Upper lobe of left lung (tissue), 6 donors: ENCODE data around the gene KLF7. TPM values are rescaled to one million over a fixed set of nuclear protein-coding genes. Genes with fewer than 3 reads are reported as not detected.
A peak's percentile ranks its signal among the peaks of the same experiment; 100 is the strongest.

Experiments
- ATAC-seq, 2 donors: fragments of 200-7000 bp; cut with Tn5 transposase; one replicate each; pipeline ENCODE4 v1.9.1; 2022; ENCODE audit warnings: mild to moderate bottlenecking in 2 of 2, moderate library complexity in 2 of 2; ENCODE audit not compliant: low FRiP score in 2 of 2
- DNase-seq, 2 donors: peaks; one replicate each; pipeline ENCODE4 v3.0.0-alpha.2; 2019 to 2020
- H3K27ac ChIP-seq, 4 donors: fragments of 200-600 bp; sonication (generic); one replicate each; pipeline ENCODE4 v1.5.1; 2016 to 2019
- H3K27me3 ChIP-seq, 4 donors: fragments of 200-600 bp; sonication (generic); one replicate each; pipeline ENCODE4 v1.5.1; 2017 to 2019
- H3K36me3 ChIP-seq, 4 donors: fragments of 200-600 bp; sonication (generic); one replicate each; pipeline ENCODE4 v1.5.1; 2016 to 2019
- H3K4me1 ChIP-seq, 4 donors: fragments of 200-600 bp; sonication (generic); one replicate each; pipeline ENCODE4 v1.5.1; 2018 to 2019
- H3K4me3 ChIP-seq, 4 donors: fragments of 200-600 bp; sonication (generic); one replicate each; pipeline ENCODE4 v1.5.1; 2017 to 2019; ENCODE audit warnings: mild to moderate bottlenecking in 2 of 4, moderate library complexity in 1 of 4
- H3K9me3 ChIP-seq, 4 donors: fragments of 200-600 bp; sonication (generic); one replicate each; pipeline ENCODE4 v1.5.1; 2018 to 2019
- CTCF ChIP-seq, 6 experiments: fragments of 450-650 bp in 4 of 6; fragments of 200-600 bp in 2 of 6; sonication (generic) in 2 of 6; IDR thresholded peaks; one replicate each; pipeline ENCODE4 v1.5.1; 2016 to 2019; ENCODE audit warnings: antibody characterized with exemption in 6 of 6
- EP300 ChIP-seq, 4 donors: sonication (generic); formaldehyde crosslinking; IDR thresholded peaks; one replicate each; pipeline ENCODE4 v1.5.1; 2017; ENCODE audit warnings: antibody characterized with exemption in 4 of 4, control low read depth in 2 of 4
- POLR2A ChIP-seq, 4 donors: fragments of 450-650 bp; IDR thresholded peaks; one replicate each; pipeline ENCODE4 v1.5.1; 2016 to 2017; ENCODE audit warnings: antibody characterized with exemption in 4 of 4, mild to moderate bottlenecking in 2 of 4
- POLR2AphosphoS5 ChIP-seq, 2 donors: sonication (generic); formaldehyde crosslinking; IDR thresholded peaks; one replicate each; pipeline ENCODE4 v1.5.1; 2017; ENCODE audit warnings: antibody characterized with exemption in 2 of 2
- WGBS, 2 donors: methylation state at CpG; one replicate each; pipeline ENCODE4 v1.1.5; 2017 to 2018; 5-methylcytosine and 5-hydroxymethylcytosine counted together
- total RNA-seq, 6 donors: library from RNA; depleted of rRNA in 4 of 6; stranded (reverse); fragments of >200 nt in 4 of 6; gene quantifications; one replicate each; pipeline versions ENCODE4 v1.1.0 to v1.2.1, GENCODE V29; 2016 to 2021
- donor health status: DM: no; HTN: no; CAD: no; lungs with moderate emphysema.
- donor health status: DM: no; HTN: yes; CAD: no; lungs with severe emphysema.

Gene KLF7
- total RNA-seq, 6 donors from 2014 or later: 15.4 to 50.5 (median 22.4) TPM

- DNase-seq (peak in 1 of 2 donors; percentile 54), ATAC-seq (peak in 1 of 2 donors; percentile 38)
- Histone ChIP-seq H3K4me3 (no peak overlapping the region), H3K27ac (peak overlapping the region in 3 of 4 donors; percentile 28 to 57 (median 48)), H3K4me1 (peaks cover 34 to 52% (median 48%) of the 10 kb centered on the region in 4 donors), H3K27me3 (no peaks in the 10 kb centered on the region), H3K36me3 (peaks cover 0 to 20% (median 6%) of the 10 kb centered on the region in 4 donors), H3K9me3 (no peaks in the 10 kb centered on the region)
- TF ChIP-seq POLR2A (IDR thresholded peaks at IDR 0.05) (no peak), CTCF (IDR thresholded peaks at IDR 0.05) (no peak), EP300 (IDR thresholded peaks at IDR 0.05) (no peak), POLR2AphosphoS5 (IDR thresholded peaks at IDR 0.05) (no peak)
- WGBS, 2 donors: 20 to 23% methylated on average over 2 of the region's 2 CpGs
Observed at GRCh38 chr2:207091176-207091575, 74.6 kb downstream of the KLF7 start.

- H3K4me3 ChIP-seq: no peak overlapping the region
- H3K36me3 ChIP-seq: peaks cover 0 to 27% (median 7%) of the 10 kb centered on the region in 4 donors
- DNase-seq: no peak
- TF ChIP-seq POLR2AphosphoS5 (IDR thresholded peaks at IDR 0.05) (no peak), EP300 (IDR thresholded peaks at IDR 0.05) (no peak), CTCF (IDR thresholded peaks at IDR 0.05) (no peak), POLR2A (IDR thresholded peaks at IDR 0.05) (no peak)
- WGBS, 2 donors: 58 to 71% methylated on average over 5 of the region's 5 CpGs
- H3K27ac ChIP-seq: peak overlapping the region in 2 of 4 donors; percentile 48 to 57
- peaks cover 34 to 52% (median 47%) of the 10 kb centered on the region in 4 donors for H3K4me1 ChIP-seq
- no peak for ATAC-seq
- H3K27me3 ChIP-seq: no peaks in the 10 kb centered on the region
- no peaks in the 10 kb centered on the region for H3K9me3 ChIP-seq
Observed at GRCh38 chr2:207090389-207090788, 75.4 kb downstream of the KLF7 start.

GRCh38 chr2:207088839-207089238 lies 76.9 kb downstream of the KLF7 start:
- H3K36me3 ChIP-seq: peaks cover 0 to 36% (median 8%) of the 10 kb centered on the region in 4 donors
- peak overlapping the region in 2 of 4 donors; percentile 5 to 57 for H3K27ac ChIP-seq
- 27 to 34% methylated on average over 3 of the region's 3 CpGs for WGBS, 2 donors
- TF ChIP-seq EP300 (IDR thresholded peaks at IDR 0.05) (no peak), POLR2A (IDR thresholded peaks at IDR 0.05) (no peak), CTCF (IDR thresholded peaks at IDR 0.05) (no peak), POLR2AphosphoS5 (IDR thresholded peaks at IDR 0.05) (no peak)
- H3K9me3 ChIP-seq: no peaks in the 10 kb centered on the region
- H3K4me3 ChIP-seq: no peak overlapping the region
- ATAC-seq (no peak), DNase-seq (no peak)
- H3K27me3 ChIP-seq: no peaks in the 10 kb centered on the region
- H3K4me1 ChIP-seq: peaks cover 34 to 52% (median 47%) of the 10 kb centered on the region in 4 donors

GRCh38 chr2:207088276-207088675 lies 77.5 kb downstream of the KLF7 start:
- Histone ChIP-seq H3K4me1 (peaks cover 34 to 53% (median 50%) of the 10 kb centered on the region in 4 donors), H3K27ac (peak overlapping the region in 1 of 4 donors; percentile 57)

More at GRCh38 chr2:207088276-207088675, 77.5 kb downstream of the KLF7 start:
- Histone ChIP-seq H3K9me3 (no peaks in the 10 kb centered on the region), H3K36me3 (peaks cover 0 to 36% (median 8%) of the 10 kb centered on the region in 4 donors), H3K4me3 (no peak overlapping the region), H3K27me3 (no peaks in the 10 kb centered on the region)
- no peak for TF ChIP-seq POLR2AphosphoS5 (IDR thresholded peaks at IDR 0.05)
- TF ChIP-seq POLR2A (IDR thresholded peaks at IDR 0.05): no peak
- no peak for TF ChIP-seq CTCF (IDR thresholded peaks at IDR 0.05)
- no peak for TF ChIP-seq EP300 (IDR thresholded peaks at IDR 0.05)
- DNase-seq (no peak), ATAC-seq (no peak)
- 64 to 67% methylated on average over 7 of the region's 7 CpGs for WGBS, 2 donors
